Stimulated activated effector memory CD8-positive, alpha-beta T cell treated with anti-CD3 and anti-CD28 coated beads, Interleukin-12 subunit alpha, Interleukin-12 subunit beta, amount 100 ng/mL, for 72 hours (primary cell): ENCODE results near the gene LCN10.

Experiments used
- ATAC-seq: fragments of 150-1000 bp; cut with Tn5 transposase; 2 replicates; pipeline ENCODE4 v1.10.0; 2021
- DNase-seq, 2 donors: peaks; one replicate each; pipeline ENCODE4 v3.0.0; 2021 to 2022; ENCODE audit warnings: low spot score in 2 of 2
- H3K27ac Mint-ChIP-seq: one replicate; pipeline ENCODE4 v1.8.0; 2022; ENCODE audit warnings: mild to moderate bottlenecking, mixed read lengths
- H3K36me3 Mint-ChIP-seq: one replicate; pipeline ENCODE4 v1.8.0; 2022; ENCODE audit warnings: mild to moderate bottlenecking, mixed read lengths
- H3K4me1 Mint-ChIP-seq: one replicate; pipeline ENCODE4 v1.8.0; 2022; ENCODE audit warnings: mixed read lengths
- H3K4me3 Mint-ChIP-seq: one replicate; pipeline ENCODE4 v1.8.0; 2022; ENCODE audit warnings: mild to moderate bottlenecking, mixed read lengths
- H3K9me3 Mint-ChIP-seq: one replicate; pipeline ENCODE4 v1.8.0; 2022; ENCODE audit warnings: mixed read lengths

LCN10 gene

DNA sequence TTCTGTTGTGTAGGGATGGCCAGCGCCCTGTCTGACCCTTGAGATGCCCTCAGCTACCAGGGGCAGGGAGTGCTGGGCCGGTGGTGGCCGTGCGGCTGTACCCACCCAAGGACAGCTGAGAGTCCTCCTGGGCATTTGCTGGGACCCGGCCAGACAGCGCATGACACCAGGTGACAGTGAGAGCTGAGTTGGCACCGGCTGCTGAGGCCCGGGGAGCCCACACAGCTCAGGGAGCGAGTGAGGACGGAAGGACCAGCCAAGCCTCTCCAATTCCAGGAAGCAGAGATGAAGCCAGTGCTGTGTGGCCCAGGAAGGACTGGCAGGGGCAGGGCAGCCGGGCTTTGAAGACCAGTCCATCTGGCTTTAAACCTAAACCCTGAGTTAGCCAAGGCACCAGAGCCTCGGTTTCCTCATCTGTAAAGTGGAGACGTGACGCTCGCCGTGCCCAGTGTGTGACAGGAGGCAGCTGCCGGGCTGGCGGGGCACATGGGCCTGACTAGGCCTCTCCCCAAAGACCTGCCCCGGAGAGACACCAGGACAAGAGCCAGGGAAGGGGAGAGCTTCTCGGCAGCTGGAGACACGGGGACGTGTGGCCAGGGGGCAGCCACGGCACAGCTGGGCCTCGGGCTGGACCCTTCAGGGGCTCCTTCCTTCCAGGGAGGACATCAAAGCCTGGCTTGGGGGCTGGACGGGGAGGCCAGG is 52.5 kb downstream of the LCN10 start:
- Mint-ChIP-seq H3K4me3 (no peak overlapping the region), H3K9me3 (no peaks in the 10 kb centered on the region), H3K36me3 (no peaks in the 10 kb centered on the region), H3K27ac (no peak overlapping the region), H3K4me1 (peaks cover 11% of the 10 kb centered on the region)
- no peak for ATAC-seq
- DNase-seq, result no peak

DNA sequence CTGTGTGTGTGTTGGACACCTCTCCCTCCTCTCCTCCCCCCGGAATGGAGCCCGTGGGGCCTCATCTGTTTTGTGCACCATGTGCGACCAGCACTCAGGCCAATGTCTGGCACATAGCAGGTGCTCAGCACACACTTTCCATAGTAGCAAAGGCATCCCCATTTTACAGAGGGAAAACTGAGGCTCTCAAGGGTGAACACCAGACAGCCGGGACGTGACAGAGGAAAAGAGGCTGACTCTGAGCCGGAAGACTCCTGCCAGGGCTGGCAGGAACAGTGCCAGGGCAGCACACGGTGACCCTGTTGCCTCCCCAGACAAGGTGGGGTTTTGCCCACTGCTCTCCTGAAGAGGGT is 53.7 kb downstream of the LCN10 start:
- no peak overlapping the region for H3K27ac Mint-ChIP-seq

DNA sequence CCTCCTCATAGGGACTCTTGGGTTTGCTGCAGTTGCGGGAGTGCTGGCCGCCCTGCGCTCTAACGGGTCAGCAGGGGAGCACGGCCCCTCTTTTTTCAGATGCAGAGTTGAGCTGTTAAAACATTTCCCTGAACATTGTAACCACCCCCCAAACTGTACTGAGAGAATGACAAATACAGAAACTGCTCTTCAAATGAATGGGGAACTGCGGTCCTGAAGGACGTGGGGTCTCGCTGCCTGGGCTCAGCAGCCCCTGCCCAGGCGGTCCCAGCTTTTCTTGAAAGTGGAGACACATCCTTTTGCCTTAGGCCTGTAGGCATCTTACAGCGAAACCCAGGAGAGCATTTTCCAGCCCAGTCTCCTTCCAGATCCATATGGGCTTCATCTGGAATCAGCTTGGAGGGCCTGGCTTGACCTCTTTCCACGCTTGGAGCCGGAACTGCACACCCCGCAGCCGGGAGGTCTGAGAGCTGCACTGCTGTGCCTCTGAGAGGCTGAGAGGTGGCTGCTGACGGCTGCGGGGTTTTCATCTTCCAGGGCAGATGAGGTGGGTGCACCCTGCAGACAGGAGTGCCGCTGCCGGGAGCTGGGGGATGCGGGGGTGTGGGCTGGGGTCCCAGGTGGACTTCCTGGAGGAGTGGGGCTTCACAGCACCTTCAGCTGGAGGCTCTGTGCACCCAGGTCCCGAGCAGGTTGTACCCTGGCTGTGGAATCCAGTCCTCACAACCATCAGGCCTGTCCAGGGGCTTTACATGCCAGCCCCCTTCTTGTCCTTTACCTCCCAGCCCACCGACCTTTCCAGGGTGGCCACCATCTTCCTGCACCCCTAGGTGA is 54.2 kb downstream of the LCN10 start:
- H3K9me3 Mint-ChIP-seq, result no peaks in the 10 kb centered on the region
- peaks cover 5% of the 10 kb centered on the region for H3K4me1 Mint-ChIP-seq
- H3K36me3 Mint-ChIP-seq, result no peaks in the 10 kb centered on the region
- DNase-seq (no peak), ATAC-seq (peak; percentile 33)
- no peak overlapping the region for H3K27ac Mint-ChIP-seq
- H3K4me3 Mint-ChIP-seq, result peak overlapping the region; percentile 62

More for the DNA sequence above, 53.7 kb downstream of the LCN10 start:
- ATAC-seq (no peak), DNase-seq (no peak)
- Mint-ChIP-seq H3K4me1 (peaks cover 11% of the 10 kb centered on the region), H3K36me3 (no peaks in the 10 kb centered on the region), H3K4me3 (no peak overlapping the region), H3K9me3 (no peaks in the 10 kb centered on the region)
